Right cardiac atrium (tissue), 5 donors: ENCODE results near the gene MOB3C. TPM values are rescaled to one million over a fixed set of nuclear protein-coding genes. Genes with fewer than 3 reads are reported as not detected.

Experiments
- ATAC-seq, 2 donors: fragments of 200-7000 bp; cut with Tn5 transposase; one replicate each; pipeline versions ENCODE4 v1.8.0 to v1.9.1; 2020; ENCODE audit warnings: moderate library complexity in 2 of 2, mild to moderate bottlenecking in 1 of 2
- DNase-seq, 3 donors: peaks; one replicate each; pipeline ENCODE4 v3.0.0-alpha.2; 2020
- H3K27ac ChIP-seq: one replicate; pipeline ENCODE4 v1.5.1; 2013; ENCODE audit warnings: mild to moderate bottlenecking, low read length, control low read depth, moderate library complexity
- H3K27me3 ChIP-seq: one replicate; pipeline ENCODE4 v1.6.1; 2013; ENCODE audit not compliant: control insufficient read depth, insufficient read depth
- H3K4me1 ChIP-seq: one replicate; pipeline ENCODE4 v1.6.1; 2013; ENCODE audit warnings: low read length; ENCODE audit not compliant: control insufficient read depth, insufficient read depth
- H3K4me3 ChIP-seq: one replicate; pipeline ENCODE4 v1.5.1; 2013; ENCODE audit warnings: low read length, control low read depth
- H3K9me3 ChIP-seq: one replicate; pipeline ENCODE4 v1.6.1; 2013; ENCODE audit warnings: low read length; ENCODE audit not compliant: control insufficient read depth
- WGBS: extraction: QIAGEN DNeasy Blood & Tissue Kit; methylation state at CpG from one replicate; pipeline ENCODE4 v1.1.7; 2013; 5-methylcytosine and 5-hydroxymethylcytosine counted together
- intact Hi-C, 4 donors: fragments of 100-400 bp; cut with DNase I; formaldehyde crosslinking; loops; one replicate each; pipeline versions ENCODE4 v1.11.0 to v1.14.0; 2022 to 2023
- polyA plus RNA-seq: library from polyadenylated mRNA; stranded (reverse); fragments of 200-250 nt; gene quantifications from one replicate; pipeline ENCODE4 v1.2.3, GENCODE V29; 2013
- total RNA-seq, 4 donors: library from RNA; stranded (reverse); fragmentation: NEBNext Ultra II Directional; extraction: Animal tissue kit (Norgen Biotek cat#: 25700); gene quantifications; one replicate each; pipeline ENCODE4 v1.2.1, GENCODE V29; 2021
- donor health status: healthy with polysubstance abuse.
- donor health status: DM: no; HTN: yes; CAD: no.
- donor health status: DM: no; HTN: no; CAD: no.
- donor health status: DM: no; HTN: yes; CAD: no; lungs with severe emphysema.
- donor health status: DM: yes; HTN: yes; CAD: no.

The MOB3C gene
- total and polyA plus RNA-seq, 5 donors: 10.3 to 20.9 (median 15.4) TPM

- DNase-seq (no peak), ATAC-seq (no peak)
- intact Hi-C loops: no loop called here
- H3K9me3 ChIP-seq: no peaks in the 10 kb centered on the region
- 87% methylated on average over 12 of the region's 12 CpGs for WGBS
- no peak overlapping the region for H3K4me3 ChIP-seq
- peaks cover 3% of the 10 kb centered on the region for H3K4me1 ChIP-seq
- H3K27me3 ChIP-seq: no peaks in the 10 kb centered on the region
- no peak overlapping the region for H3K27ac ChIP-seq
Observed at GRCh38 chr1:46575300-46575699, 41.3 kb downstream of the MOB3C start.

GRCh38 chr1:46571691-46572225, 44.9 kb downstream of the MOB3C start:
- 93% methylated on average over 6 of the region's 6 CpGs for WGBS
- intact Hi-C loops: no loop called here
- Histone ChIP-seq H3K27ac (peak overlapping the region; percentile 1), H3K4me3 (no peak overlapping the region), H3K9me3 (no peaks in the 10 kb centered on the region), H3K4me1 (peaks cover 3% of the 10 kb centered on the region), H3K27me3 (no peaks in the 10 kb centered on the region)
- DNase-seq (peak in 1 of 3 donors; percentile 18), ATAC-seq (no peak)

GRCh38 chr1:46569884-46570725, 46.5 kb downstream of the MOB3C start:
- intact Hi-C loops: no loop called here
- ATAC-seq: no peak
- no peaks in the 10 kb centered on the region for H3K27me3 ChIP-seq
- H3K27ac ChIP-seq: no peak overlapping the region
- H3K4me3 ChIP-seq: no peak overlapping the region
- no peaks in the 10 kb centered on the region for H3K9me3 ChIP-seq
- WGBS: 70% methylated on average over 14 of the region's 14 CpGs
- peaks cover 3% of the 10 kb centered on the region for H3K4me1 ChIP-seq
- DNase-seq: peak in 2 of 3 donors; percentile 42 to 72

- Histone ChIP-seq H3K4me3 (no peak overlapping the region), H3K27me3 (no peaks in the 10 kb centered on the region), H3K9me3 (no peaks in the 10 kb centered on the region), H3K27ac (no peak overlapping the region), H3K4me1 (peaks cover 3% of the 10 kb centered on the region)
- intact Hi-C loops: no loop called here
- DNase-seq (no peak), ATAC-seq (no peak)
- WGBS: 81% methylated on average over 4 of the region's 4 CpGs
Observed at GRCh38 chr1:46569116-46569515, 47.5 kb downstream of the MOB3C start.

- Histone ChIP-seq H3K4me1 (peaks cover 3% of the 10 kb centered on the region), H3K27ac (no peak overlapping the region), H3K27me3 (no peaks in the 10 kb centered on the region), H3K9me3 (no peaks in the 10 kb centered on the region), H3K4me3 (no peak overlapping the region)
- no peak for ATAC-seq
- WGBS: 90% methylated on average over 6 of the region's 6 CpGs
- intact Hi-C loops: no loop called here
- no peak for DNase-seq
Observed at GRCh38 chr1:46568461-46568891, 48.1 kb downstream of the MOB3C start.

GRCh38 chr1:46563341-46563740, 53.3 kb downstream of the MOB3C start:
- H3K9me3 ChIP-seq: no peaks in the 10 kb centered on the region
- H3K4me1 ChIP-seq: no peaks in the 10 kb centered on the region
- H3K27me3 ChIP-seq: no peaks in the 10 kb centered on the region
- WGBS: 91% methylated on average over 4 of the region's 4 CpGs
- H3K27ac ChIP-seq: no peak overlapping the region
- no peak for ATAC-seq
- H3K4me3 ChIP-seq: no peak overlapping the region
- no peak for DNase-seq
- intact Hi-C loops: no loop called here

- Histone ChIP-seq H3K9me3 (no peaks in the 10 kb centered on the region), H3K27ac (no peak overlapping the region), H3K4me3 (no peak overlapping the region), H3K27me3 (no peaks in the 10 kb centered on the region), H3K4me1 (no peaks in the 10 kb centered on the region)
- 93% methylated on average over 15 of the region's 15 CpGs for WGBS
- no peak for DNase-seq
- ATAC-seq: peak in 1 of 2 donors; percentile 14
- intact Hi-C loops: no loop called here
Observed at GRCh38 chr1:46562498-46562897, 54.1 kb downstream of the MOB3C start.

GRCh38 chr1:46558966-46559365, 57.6 kb downstream of the MOB3C start:
- no peak overlapping the region for H3K4me3 ChIP-seq
- DNase-seq (no peak), ATAC-seq (peak in 1 of 2 donors; percentile 5)
- intact Hi-C loops: loop anchor here in 1 of 4 donors (10.0 kb wide), 1 partner anchor 156 kb away; the partner anchor contains the start of gene EFCAB14
- no peaks in the 10 kb centered on the region for H3K9me3 ChIP-seq
- no peaks in the 10 kb centered on the region for H3K4me1 ChIP-seq
- no peak overlapping the region for H3K27ac ChIP-seq
- 96% methylated on average over 8 of the region's 8 CpGs for WGBS
- H3K27me3 ChIP-seq: no peaks in the 10 kb centered on the region

GRCh38 chr1:46558141-46558963, 58.3 kb downstream of the MOB3C start:
- Histone ChIP-seq H3K27ac (no peak overlapping the region), H3K9me3 (no peaks in the 10 kb centered on the region), H3K27me3 (no peaks in the 10 kb centered on the region), H3K4me1 (no peaks in the 10 kb centered on the region), H3K4me3 (no peak overlapping the region)
- intact Hi-C loops: loop anchor here in 1 of 4 donors (10.0 kb wide), 1 partner anchor 156 kb away; the partner anchor contains the start of gene EFCAB14
- 62% methylated on average over 20 of the region's 20 CpGs for WGBS
- DNase-seq (peak in 1 of 3 donors; percentile 70), ATAC-seq (peak; percentile 53 to 54)
